Tibial nerve (tissue), 4 donors: Measurements from ENCODE around the gene PAK1IP1. TPM values are rescaled to one million over a fixed set of nuclear protein-coding genes. Genes with fewer than 3 reads are reported as not detected.

Source experiments
- DNase-seq, 2 donors: peaks; one replicate each; pipeline ENCODE4 v3.0.0-alpha.2; 2019; ENCODE audit warnings: low spot score in 2 of 2
- H3K27ac ChIP-seq, 4 donors: fragments of 200-600 bp; sonication (generic) in 3 of 4; one replicate each; pipeline ENCODE4 v1.5.1; 2017 to 2019; ENCODE audit warnings: mild to moderate bottlenecking in 1 of 4
- H3K27me3 ChIP-seq, 2 donors: fragments of 200-600 bp; sonication (generic) in 1 of 2; one replicate each; pipeline versions ENCODE4 v1.5.1 to v1.6.0; 2017 to 2019
- H3K36me3 ChIP-seq, 3 donors: fragments of 200-600 bp; sonication (generic); one replicate each; pipeline ENCODE4 v1.5.1; 2018 to 2019
- H3K4me1 ChIP-seq, 4 donors: fragments of 200-600 bp; sonication (generic) in 3 of 4; one replicate each; pipeline ENCODE4 v1.5.1; 2017 to 2019
- H3K4me3 ChIP-seq, 4 donors: fragments of 200-600 bp; sonication (generic) in 3 of 4; one replicate each; pipeline ENCODE4 v1.5.1; 2017 to 2019; ENCODE audit warnings: mild to moderate bottlenecking in 1 of 4, moderate library complexity in 1 of 4
- H3K9me3 ChIP-seq, 4 donors: fragments of 200-600 bp; sonication (generic) in 3 of 4; one replicate each; pipeline ENCODE4 v1.5.1; 2017 to 2019
- CTCF ChIP-seq, 5 experiments: fragments of 200-600 bp in 3 of 5; fragments of 450-650 bp in 2 of 5; sonication (generic) in 3 of 5; IDR thresholded peaks; one replicate each; pipeline ENCODE4 v1.5.1; 2016 to 2019; ENCODE audit warnings: antibody characterized with exemption in 5 of 5, mild to moderate bottlenecking in 3 of 5, moderate library complexity in 2 of 5
- EP300 ChIP-seq, 2 donors: sonication (generic); formaldehyde crosslinking; IDR thresholded peaks; one replicate each; pipeline ENCODE4 v1.6.1; 2017; ENCODE audit warnings: antibody characterized with exemption in 2 of 2, mild to moderate bottlenecking in 1 of 2
- POLR2A ChIP-seq, 2 donors: fragments of 450-650 bp; IDR thresholded peaks; one replicate each; pipeline ENCODE4 v1.6.1; 2017; ENCODE audit warnings: antibody characterized with exemption in 2 of 2, mild to moderate bottlenecking in 2 of 2, moderate library complexity in 2 of 2
- WGBS, 2 donors: methylation state at CpG; one replicate each; pipeline ENCODE4 v1.1.5; 2018; 5-methylcytosine and 5-hydroxymethylcytosine counted together
- total RNA-seq, 4 donors: library from RNA; depleted of rRNA; stranded (reverse); fragments of >200 nt; gene quantifications; one replicate each; pipeline ENCODE4 v1.1.0, GENCODE V29; 2016

PAK1IP1 gene
- total RNA-seq, 4 donors from 2014 or later, result 6.5 to 21.0 (median 10.3) TPM

- H3K36me3 ChIP-seq, result no peaks in the 10 kb centered on the region
- H3K27ac ChIP-seq, result no peak overlapping the region
- DNase-seq, result no peak
- H3K4me3 ChIP-seq, result no peak overlapping the region
- H3K9me3 ChIP-seq, result no peaks in the 10 kb centered on the region
- no peaks in the 10 kb centered on the region for H3K27me3 ChIP-seq
- TF ChIP-seq POLR2A (IDR thresholded peaks at IDR 0.05), result no peak
- no peak for TF ChIP-seq EP300 (IDR thresholded peaks at IDR 0.05)
- no peak for TF ChIP-seq CTCF (IDR thresholded peaks at IDR 0.05)
- peaks cover 0 to 9% (median 2%) of the 10 kb centered on the region in 4 donors for H3K4me1 ChIP-seq
- 80% methylated on average over 8 of the region's 8 CpGs for WGBS, 2 donors
Observed at GRCh38 chr6:10686901-10687300, 7.9 kb upstream of the PAK1IP1 start.

- Histone ChIP-seq H3K27me3 (no peaks in the 10 kb centered on the region), H3K9me3 (no peaks in the 10 kb centered on the region), H3K27ac (no peak overlapping the region), H3K4me1 (peaks cover 0 to 10% (median 3%) of the 10 kb centered on the region in 4 donors), H3K4me3 (no peak overlapping the region), H3K36me3 (no peaks in the 10 kb centered on the region)
- DNase-seq, result no peak
- 37 to 41% methylated on average over 6 of the region's 6 CpGs for WGBS, 2 donors
- TF ChIP-seq POLR2A (IDR thresholded peaks at IDR 0.05), result no peak
- TF ChIP-seq CTCF (IDR thresholded peaks at IDR 0.05), result no peak
- no peak for TF ChIP-seq EP300 (IDR thresholded peaks at IDR 0.05)
Observed at GRCh38 chr6:10687582-10687981, 7.2 kb upstream of the PAK1IP1 start.

- DNase-seq, result no peak
- no peaks in the 10 kb centered on the region for H3K9me3 ChIP-seq
- 34 to 41% methylated on average over 15 of the region's 15 CpGs for WGBS, 2 donors
- H3K27me3 ChIP-seq, result no peaks in the 10 kb centered on the region
- no peak overlapping the region for H3K27ac ChIP-seq
- H3K4me3 ChIP-seq, result no peak overlapping the region
- peaks cover 3 to 30% (median 20%) of the 10 kb centered on the region in 4 donors for H3K4me1 ChIP-seq
- H3K36me3 ChIP-seq, result no peaks in the 10 kb centered on the region
- TF ChIP-seq EP300 (IDR thresholded peaks at IDR 0.05) (no peak), POLR2A (IDR thresholded peaks at IDR 0.05) (no peak), CTCF (IDR thresholded peaks at IDR 0.05) (no peak)
Observed at GRCh38 chr6:10690651-10691445, 3.9 kb upstream of the PAK1IP1 start.

GRCh38 chr6:10692965-10693538 lies 1.7 kb upstream of the PAK1IP1 start:
- no peak for TF ChIP-seq EP300 (IDR thresholded peaks at IDR 0.05)
- no peak for TF ChIP-seq CTCF (IDR thresholded peaks at IDR 0.05)
- no peak for TF ChIP-seq POLR2A (IDR thresholded peaks at IDR 0.05)
- WGBS, 2 donors, result 80 to 87% methylated on average over 8 of the region's 8 CpGs
- no peak for DNase-seq
- Histone ChIP-seq H3K27me3 (no peaks in the 10 kb centered on the region), H3K4me1 (peaks cover 3 to 43% (median 27%) of the 10 kb centered on the region in 4 donors), H3K27ac (no peak overlapping the region), H3K4me3 (peak overlapping the region in 3 of 4 donors; percentile 66 to 90 (median 70)), H3K9me3 (no peaks in the 10 kb centered on the region), H3K36me3 (peaks cover 0 to 8% (median 0%) of the 10 kb centered on the region in 3 donors)

- Histone ChIP-seq H3K9me3 (no peaks in the 10 kb centered on the region), H3K27me3 (no peaks in the 10 kb centered on the region), H3K36me3 (peaks cover 0 to 28% (median 0%) of the 10 kb centered on the region in 3 donors), H3K4me3 (peak overlapping the region; percentile 66 to 90 (median 80)), H3K27ac (peak overlapping the region; percentile 91 to 96 (median 94)), H3K4me1 (peaks cover 3 to 43% (median 27%) of the 10 kb centered on the region in 4 donors)
- 0 to 2% methylated on average over 17 of the region's 17 CpGs for WGBS, 2 donors
- no peak for DNase-seq
- TF ChIP-seq CTCF (IDR thresholded peaks at IDR 0.05), result no peak
- no peak for TF ChIP-seq EP300 (IDR thresholded peaks at IDR 0.05)
- TF ChIP-seq POLR2A (IDR thresholded peaks at IDR 0.05), result no peak
Observed at GRCh38 chr6:10695086-10695657, 400 bp downstream of the PAK1IP1 start.
